Activated CD4-positive, alpha-beta T cell treated with anti-CD3 and anti-CD28 coated beads for 1 hour (primary cell): Measurements from ENCODE around the gene EGR4.

ENCODE experiments used
- DNase-seq: peaks from one replicate; pipeline ENCODE4 v3.0.0-alpha.2; 2020

The EGR4 gene

GRCh38 chr2:73293534-73294171 lies at the start of gene EGR4:
TSS of gene EGR4 (minus strand) at chr2:73293548. CDS start at chr2:73293317, 231 bp downstream.
- peak; percentile 83 for DNase-seq

DNA sequence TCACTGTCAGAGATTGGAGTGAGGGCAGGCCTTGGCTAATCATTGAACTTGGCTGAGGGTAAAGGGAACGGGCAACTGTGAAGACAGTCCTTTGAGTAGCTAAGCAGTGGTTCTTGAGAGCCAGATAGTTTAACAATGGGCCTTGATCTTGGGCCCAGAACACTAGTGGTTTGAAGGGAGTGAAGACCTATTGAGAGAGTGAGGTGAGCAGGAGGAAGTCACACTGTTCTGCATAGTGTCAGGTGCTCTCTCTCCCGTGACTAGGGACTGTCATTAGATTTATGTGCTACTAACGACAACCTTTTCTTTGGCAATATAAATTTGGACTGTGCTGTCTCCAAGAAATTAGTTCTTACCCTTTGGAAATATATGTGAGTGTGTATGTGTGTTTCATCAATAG lies 47.7 kb upstream of the EGR4 start:
- no peak for DNase-seq

GRCh38 chr2:73339201-73339600 lies 45.9 kb upstream of the EGR4 start:
- no peak for DNase-seq

GRCh38 chr2:73337828-73338227 lies 44.5 kb upstream of the EGR4 start:
- no peak for DNase-seq

GRCh38 chr2:73334620-73335019 lies 41.3 kb upstream of the EGR4 start:
- no peak for DNase-seq

- no peak for DNase-seq
Measured at GRCh38 chr2:73334045-73334444, 40.7 kb upstream of the EGR4 start.

- DNase-seq, result no peak
Measured at GRCh38 chr2:73333564-73333963, 40.2 kb upstream of the EGR4 start.

- DNase-seq, result no peak
Measured at GRCh38 chr2:73324126-73324725, 30.9 kb upstream of the EGR4 start.

DNA sequence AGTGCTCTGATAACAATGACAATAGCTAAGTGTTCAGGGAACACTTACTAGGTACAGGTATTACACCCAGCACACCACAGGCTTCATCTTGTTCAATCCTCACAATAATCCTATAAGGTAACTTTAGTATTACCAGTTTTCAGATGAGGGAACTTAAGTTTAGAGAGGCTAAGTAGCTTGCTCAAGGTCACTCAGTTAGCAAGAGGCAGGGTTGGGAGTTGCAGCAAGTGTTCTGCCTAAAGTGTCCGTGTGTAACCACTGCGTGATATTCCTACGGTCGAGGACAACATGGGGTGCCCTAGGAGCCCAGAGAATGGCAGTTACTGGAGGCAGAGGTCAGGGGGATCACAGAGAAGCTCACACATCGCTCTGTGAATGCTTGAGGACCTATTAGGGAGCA lies 30.2 kb upstream of the EGR4 start:
- DNase-seq, result no peak

DNA sequence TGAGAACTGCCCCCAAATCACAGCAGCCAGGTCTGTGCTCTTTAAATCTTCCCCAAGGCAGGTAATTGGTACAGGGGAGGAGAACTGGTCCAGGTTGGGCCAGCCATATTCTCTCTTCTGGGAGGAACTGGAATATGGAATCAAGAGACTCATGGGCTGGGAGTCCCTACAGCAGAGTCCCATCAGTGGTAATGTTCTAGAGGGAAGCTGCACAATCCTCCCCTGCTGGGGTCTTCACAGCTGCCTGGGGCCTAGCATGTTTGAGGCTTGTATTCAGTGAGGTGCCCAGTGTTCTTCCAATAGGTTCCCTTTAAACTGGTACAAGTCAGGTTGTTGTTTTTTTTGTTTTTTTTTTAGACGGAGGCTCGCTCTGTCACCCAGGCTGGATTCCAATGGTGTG lies 21.1 kb upstream of the EGR4 start:
- DNase-seq, result no peak

DNA sequence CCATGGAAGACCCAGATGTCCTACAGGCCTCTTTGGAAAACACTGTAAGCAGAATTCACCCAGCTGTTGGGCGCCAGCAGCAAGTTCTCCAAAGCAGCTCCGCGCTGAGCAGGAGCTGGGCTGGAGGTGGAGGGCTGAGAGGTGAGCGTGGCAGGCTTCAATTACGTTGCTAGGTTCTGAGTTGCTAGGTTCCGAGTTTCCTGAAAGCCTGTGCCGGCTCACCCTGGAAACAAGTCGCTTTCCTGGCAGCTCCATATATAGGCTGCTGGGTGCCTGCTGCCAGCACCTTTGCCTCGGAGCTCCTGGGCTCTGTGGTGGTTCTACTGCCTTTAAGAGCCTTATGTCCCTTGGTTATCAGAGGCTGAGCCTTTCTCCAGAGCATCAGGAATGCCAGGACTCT lies 14.4 kb upstream of the EGR4 start:
- no peak for DNase-seq

- DNase-seq, result no peak
Measured at GRCh38 chr2:73301636-73302035, 8.3 kb upstream of the EGR4 start.

- no peak for DNase-seq
Measured at GRCh38 chr2:73300926-73301325, 7.6 kb upstream of the EGR4 start.

DNA sequence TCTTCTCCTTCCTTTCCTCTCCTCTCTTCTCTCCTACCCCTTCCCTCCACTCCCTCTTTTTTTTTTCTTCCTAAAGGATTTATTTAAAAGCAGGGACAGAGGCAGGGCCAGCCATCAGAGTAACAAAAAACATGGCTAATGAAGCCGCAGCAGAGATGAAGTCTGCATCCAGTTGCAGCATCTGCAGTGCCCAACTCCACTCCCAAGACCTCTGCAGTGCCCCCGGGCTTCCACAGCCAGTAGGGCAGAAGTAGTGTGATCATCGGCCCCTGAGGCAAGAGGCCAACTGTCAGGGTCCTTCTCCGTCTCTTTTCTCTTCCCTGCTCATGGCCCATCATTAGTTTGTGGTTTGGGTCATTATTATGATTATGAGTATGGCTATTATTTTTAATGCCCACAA lies 4.2 kb upstream of the EGR4 start:
- DNase-seq, result no peak

- no peak for DNase-seq
Measured at GRCh38 chr2:73297151-73297559, 3.8 kb upstream of the EGR4 start.

DNA sequence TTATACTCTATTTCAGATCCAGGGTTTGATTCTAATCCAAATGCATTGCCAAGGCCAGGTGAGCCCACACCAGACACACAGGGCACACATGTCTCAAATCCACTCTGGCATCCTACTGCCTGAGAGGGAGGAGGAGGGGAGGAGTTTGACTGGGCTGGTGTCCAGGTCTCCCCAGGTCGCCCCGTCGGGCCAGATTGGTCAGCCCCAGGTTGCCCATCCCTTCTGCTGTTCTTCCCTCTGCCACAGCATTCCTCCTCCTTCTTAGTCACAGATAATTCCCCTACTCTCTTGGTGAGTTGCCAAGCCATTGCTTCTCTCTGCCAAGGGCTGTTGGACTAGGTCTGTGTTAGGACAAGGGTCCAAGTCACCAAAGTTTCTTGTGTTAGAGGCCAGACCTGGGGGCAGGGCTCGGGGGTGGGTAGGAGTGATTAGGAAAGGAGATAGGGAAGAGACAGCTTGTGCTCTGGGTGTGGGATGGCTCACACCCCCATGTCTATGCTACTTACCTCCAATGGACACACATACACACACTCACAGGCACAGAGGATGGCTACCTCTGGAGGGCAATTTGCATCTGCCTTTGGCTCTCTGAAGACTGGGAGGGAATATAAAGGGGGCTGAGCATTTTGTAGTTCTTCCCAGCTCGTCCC lies 2.5 kb upstream of the EGR4 start:
- no peak for DNase-seq

- no peak for DNase-seq
Measured at GRCh38 chr2:73294239-73294638, 891 bp upstream of the EGR4 start.

GRCh38 chr2:73292906-73293533 lies 328 bp downstream of the EGR4 start:
- DNase-seq, result no peak

GRCh38 chr2:73292316-73292905 lies 937 bp downstream of the EGR4 start:
- DNase-seq, result no peak

GRCh38 chr2:73291461-73292315 lies 1.7 kb downstream of the EGR4 start:
- no peak for DNase-seq

DNA sequence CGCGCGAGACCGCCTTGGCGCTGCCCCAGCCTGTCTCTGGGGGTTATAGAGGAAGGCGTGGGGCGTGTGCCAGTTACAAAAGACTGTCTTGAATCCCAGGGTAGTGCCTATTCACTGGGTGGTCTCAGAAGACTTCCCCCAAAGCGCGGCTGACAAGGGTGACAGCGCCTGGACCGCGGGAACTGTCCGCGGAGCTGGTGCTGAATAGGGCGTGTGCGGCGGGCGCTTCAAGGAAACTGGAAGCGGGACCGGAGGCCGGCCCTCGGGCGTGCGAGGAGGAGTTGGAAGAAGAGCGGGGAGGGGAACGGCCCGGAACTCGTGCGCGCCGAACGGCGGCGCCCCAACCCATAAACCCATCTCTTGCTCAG lies 2.3 kb downstream of the EGR4 start:
- peak; percentile 26 for DNase-seq

GRCh38 chr2:73290049-73290839 lies 3.1 kb downstream of the EGR4 start:
- no peak for DNase-seq
